H9 (cell line): ENCODE data around the gene SQOR. TPM values are rescaled to one million over a fixed set of nuclear protein-coding genes. Genes with fewer than 3 reads are reported as not detected.

Source experiments
- DNase-seq: peaks from one replicate; pipeline ENCODE4 v3.0.0-alpha.2; 2017
- H2AFZ ChIP-seq: one replicate; pipeline ENCODE4 v1.6.1; 2013; ENCODE audit warnings: mild to moderate bottlenecking, low read length, control low read depth, moderate library complexity
- H2AK5ac ChIP-seq: 2 replicates; pipeline ENCODE4 v1.6.1; 2013; ENCODE audit warnings: low read length, control low read depth, mixed read lengths; ENCODE audit not compliant: insufficient read length
- H2BK120ac ChIP-seq: one replicate; pipeline ENCODE4 v1.6.1; 2013; ENCODE audit warnings: low read depth, mild to moderate bottlenecking, low read length, control low read depth, inconsistent platforms; ENCODE audit not compliant: poor library complexity, severe bottlenecking
- H2BK12ac ChIP-seq: 2 replicates; pipeline ENCODE4 v1.6.1; 2013; ENCODE audit warnings: low read length, control low read depth, mixed read lengths, low read depth; ENCODE audit not compliant: insufficient read length
- H2BK15ac ChIP-seq: 2 replicates; pipeline ENCODE4 v1.6.1; 2013; ENCODE audit warnings: low read depth, low read length, control low read depth
- H2BK20ac ChIP-seq: one replicate; pipeline ENCODE4 v1.6.1; 2013; ENCODE audit warnings: low read depth, mild to moderate bottlenecking, low read length, control low read depth, inconsistent platforms; ENCODE audit not compliant: poor library complexity, severe bottlenecking
- H2BK5ac ChIP-seq: 2 replicates; pipeline ENCODE4 v1.6.1; 2013; ENCODE audit warnings: low read length, control low read depth, mixed read lengths; ENCODE audit not compliant: insufficient read length
- H3K14ac ChIP-seq: 2 replicates; pipeline ENCODE4 v1.6.1; 2013; ENCODE audit warnings: low read length, control low read depth; ENCODE audit not compliant: insufficient read depth
- H3K18ac ChIP-seq: 2 replicates; pipeline ENCODE4 v1.6.1; 2013; ENCODE audit warnings: low read depth, mild to moderate bottlenecking, mixed read lengths, low read length, control low read depth; ENCODE audit not compliant: insufficient read length
- H3K23ac ChIP-seq: 2 replicates; pipeline ENCODE4 v1.6.1; 2013; ENCODE audit warnings: low read length, control low read depth, mixed read lengths, low read depth; ENCODE audit not compliant: insufficient read length
- H3K23me2 ChIP-seq: 2 replicates; pipeline ENCODE4 v1.6.1; 2013; ENCODE audit warnings: low read depth, mild to moderate bottlenecking, mixed read lengths, low read length, control low read depth; ENCODE audit not compliant: insufficient read length, poor library complexity, severe bottlenecking
- H3K27ac ChIP-seq: 2 replicates; pipeline ENCODE4 v1.5.1; 2013; ENCODE audit warnings: low read length, control low read depth, mixed read lengths, low read depth; ENCODE audit not compliant: insufficient read length
- H3K27me3 ChIP-seq: 2 replicates; pipeline ENCODE4 v1.6.1; 2013; ENCODE audit warnings: low read length, control low read depth, inconsistent platforms; ENCODE audit not compliant: insufficient read depth
- H3K4ac ChIP-seq: 2 replicates; pipeline ENCODE4 v1.6.1; 2013; ENCODE audit warnings: low read depth, mild to moderate bottlenecking, control low read depth, inconsistent platforms, low read length, moderate library complexity
- H3K4me1 ChIP-seq: 2 replicates; pipeline ENCODE4 v1.6.1; 2013; ENCODE audit warnings: low read length, control low read depth, inconsistent platforms; ENCODE audit not compliant: insufficient read depth
- H3K4me2 ChIP-seq: 2 replicates; pipeline ENCODE4 v1.6.1; 2013; ENCODE audit warnings: low read length, control low read depth, mixed read lengths; ENCODE audit not compliant: insufficient read length, insufficient read depth
- H3K56ac ChIP-seq: 2 replicates; pipeline ENCODE4 v1.6.1; 2013; ENCODE audit warnings: low read depth, mild to moderate bottlenecking, mixed read lengths, low read length, control low read depth; ENCODE audit not compliant: insufficient read length
- H3K79me1 ChIP-seq: 2 replicates; pipeline ENCODE4 v1.6.1; 2013; ENCODE audit warnings: low read depth, mild to moderate bottlenecking, moderate library complexity, low read length, control low read depth, inconsistent platforms; ENCODE audit not compliant: insufficient read depth, poor library complexity, severe bottlenecking
- H3K79me2 ChIP-seq: 2 replicates; pipeline ENCODE4 v1.6.1; 2013; ENCODE audit warnings: low read length, control low read depth, inconsistent platforms; ENCODE audit not compliant: insufficient read depth
- H3K9ac ChIP-seq: 2 replicates; pipeline ENCODE4 v1.6.1; 2013; ENCODE audit warnings: low read length, control low read depth, mixed read lengths; ENCODE audit not compliant: insufficient read length; ENCODE audit errors: extremely low read depth
- H3K9me3 ChIP-seq: one replicate; pipeline ENCODE4 v1.6.1; 2013; ENCODE audit warnings: low read depth, low read length, inconsistent platforms; ENCODE audit not compliant: control insufficient read depth
- H3T11ph ChIP-seq: one replicate; pipeline ENCODE4 v1.6.1; 2013; ENCODE audit warnings: mild to moderate bottlenecking, low read length, control low read depth, inconsistent platforms
- H4K20me1 ChIP-seq: one replicate; pipeline ENCODE4 v1.6.1; 2013; ENCODE audit not compliant: control insufficient read depth, insufficient read length, insufficient read depth
- H4K5ac ChIP-seq: 2 replicates; pipeline ENCODE4 v1.6.1; 2013; ENCODE audit warnings: low read depth, mild to moderate bottlenecking, mixed read lengths, low read length, control low read depth; ENCODE audit not compliant: insufficient read length
- H4K8ac ChIP-seq: replicated peaks from 2 replicates; pipeline ENCODE4 v1.6.1; 2013; ENCODE audit warnings: low read length, control low read depth, mixed read lengths, low read depth; ENCODE audit not compliant: insufficient read length
- H4K91ac ChIP-seq: 2 replicates; pipeline ENCODE4 v1.6.1; 2013; ENCODE audit warnings: low read depth, mild to moderate bottlenecking, moderate library complexity, mixed read lengths, low read length, control low read depth; ENCODE audit not compliant: insufficient read length
- H3K27ac Mint-ChIP-seq, 3 experiments: 2 replicates in 2 of 3; 3 replicates in 1 of 3; pipeline ENCODE4 v1.8.0; 2020 to 2021; ENCODE audit warnings: mixed read lengths in 3 of 3, mild to moderate bottlenecking in 1 of 3, moderate library complexity in 1 of 3
- H3K27me3 Mint-ChIP-seq: 2 replicates; pipeline ENCODE4 v1.8.0; 2021; ENCODE audit warnings: low read depth, mild to moderate bottlenecking, moderate library complexity, mixed read lengths
- H3K36me3 Mint-ChIP-seq, 3 experiments: 2 replicates in 2 of 3; 3 replicates in 1 of 3; pipeline ENCODE4 v1.8.0; 2020 to 2021; ENCODE audit warnings: low read depth in 3 of 3, mixed read lengths in 3 of 3; ENCODE audit not compliant: insufficient read depth in 1 of 3
- H3K4me1 Mint-ChIP-seq, 2 experiments: 2 replicates each; pipeline ENCODE4 v1.8.0; 2020; ENCODE audit warnings: mixed read lengths in 2 of 2
- H3K4me3 Mint-ChIP-seq, 2 experiments: 2 replicates in 1 of 2; 3 replicates in 1 of 2; pipeline ENCODE4 v1.8.0; 2020 to 2021; ENCODE audit warnings: mild to moderate bottlenecking in 2 of 2, mixed read lengths in 2 of 2, moderate library complexity in 1 of 2
- H3K9me3 Mint-ChIP-seq, 2 experiments: 2 replicates in 1 of 2; 3 replicates in 1 of 2; pipeline ENCODE4 v1.8.0; 2020; ENCODE audit warnings: mild to moderate bottlenecking in 2 of 2, mixed read lengths in 2 of 2, moderate library complexity in 1 of 2
- WGBS: extraction: QIAGEN DNeasy Blood & Tissue Kit; methylation state at CpG from one replicate; pipeline ENCODE4 v1.1.7; 2013; ENCODE audit warnings: missing lambda C conversion rate, low lambda C conversion rate, mixed read lengths; ENCODE audit not compliant: insufficient read length; ENCODE audit errors: extremely low coverage; 5-methylcytosine and 5-hydroxymethylcytosine counted together
- total RNA-seq: library from RNA; stranded (reverse); gene quantifications from 2 replicates; pipeline ENCODE4 v1.2.1, GENCODE V29; 2021
- TF ChIP-seq, protein P1 (sequence below): fragments of 200-600 bp; sonication (generic); conservative IDR thresholded peaks from 3 replicates; pipeline ENCODE4 v1.8.0; 2021; ENCODE audit warnings: antibody characterized with exemption, mild to moderate bottlenecking

SQOR gene
- total RNA-seq, 1 experiment from 2014 or later = 0.17 TPM

DNA sequence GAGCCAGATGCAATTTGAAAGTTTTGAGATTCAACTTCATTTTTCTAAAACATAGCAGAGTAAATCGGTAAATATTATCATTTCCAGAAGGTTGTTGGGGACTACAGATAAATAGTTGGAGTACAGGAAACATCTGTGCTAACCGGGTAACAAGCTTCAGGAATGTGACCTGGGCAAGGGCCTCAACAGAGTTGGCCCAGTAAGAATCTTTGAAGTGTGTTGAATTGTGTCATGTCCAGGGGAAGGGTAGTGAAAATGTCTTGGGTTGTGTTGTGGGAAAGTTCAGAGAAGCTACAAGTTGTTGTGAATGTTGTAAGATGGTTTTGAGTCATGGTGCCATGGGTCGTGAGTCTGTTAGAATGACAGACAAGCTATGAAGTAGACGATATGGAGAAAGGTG, 35.7 kb downstream of the SQOR start:
- TF ChIP-seq, protein P1, sequence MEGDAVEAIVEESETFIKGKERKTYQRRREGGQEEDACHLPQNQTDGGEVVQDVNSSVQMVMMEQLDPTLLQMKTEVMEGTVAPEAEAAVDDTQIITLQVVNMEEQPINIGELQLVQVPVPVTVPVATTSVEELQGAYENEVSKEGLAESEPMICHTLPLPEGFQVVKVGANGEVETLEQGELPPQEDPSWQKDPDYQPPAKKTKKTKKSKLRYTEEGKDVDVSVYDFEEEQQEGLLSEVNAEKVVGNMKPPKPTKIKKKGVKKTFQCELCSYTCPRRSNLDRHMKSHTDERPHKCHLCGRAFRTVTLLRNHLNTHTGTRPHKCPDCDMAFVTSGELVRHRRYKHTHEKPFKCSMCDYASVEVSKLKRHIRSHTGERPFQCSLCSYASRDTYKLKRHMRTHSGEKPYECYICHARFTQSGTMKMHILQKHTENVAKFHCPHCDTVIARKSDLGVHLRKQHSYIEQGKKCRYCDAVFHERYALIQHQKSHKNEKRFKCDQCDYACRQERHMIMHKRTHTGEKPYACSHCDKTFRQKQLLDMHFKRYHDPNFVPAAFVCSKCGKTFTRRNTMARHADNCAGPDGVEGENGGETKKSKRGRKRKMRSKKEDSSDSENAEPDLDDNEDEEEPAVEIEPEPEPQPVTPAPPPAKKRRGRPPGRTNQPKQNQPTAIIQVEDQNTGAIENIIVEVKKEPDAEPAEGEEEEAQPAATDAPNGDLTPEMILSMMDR = no peak
- H2BK120ac ChIP-seq = no peak overlapping the region
- H4K8ac ChIP-seq = no peak overlapping the region
- no peaks in the 10 kb centered on the region for H3K79me1 ChIP-seq
- Mint-ChIP-seq H3K4me3 (no peak overlapping the region), H3K9me3 (no peaks in the 10 kb centered on the region), H3K4me1 (no peaks in the 10 kb centered on the region), H3K27me3 (no peaks in the 10 kb centered on the region; the same call in 1 of the 2 replicates), H3K27ac (no peak overlapping the region), H3K36me3 (no peaks in the 10 kb centered on the region)
- H3K23me2 ChIP-seq = no peaks in the 10 kb centered on the region
- no peak overlapping the region for H3K9ac ChIP-seq
- no peak overlapping the region for H3T11ph ChIP-seq
- no peak overlapping the region for H2BK20ac ChIP-seq
- no peak overlapping the region for H2AFZ ChIP-seq
- no peak overlapping the region for H3K4me2 ChIP-seq
- H4K91ac ChIP-seq = no peak overlapping the region
- no peaks in the 10 kb centered on the region for H3K4me1 ChIP-seq
- H2BK15ac ChIP-seq = no peak overlapping the region
- H3K4ac ChIP-seq = no peak overlapping the region
- no peaks in the 10 kb centered on the region for H3K79me2 ChIP-seq
- H3K23ac ChIP-seq = no peak overlapping the region
- no peak overlapping the region for H3K14ac ChIP-seq
- H4K20me1 ChIP-seq = no peaks in the 10 kb centered on the region
- H3K56ac ChIP-seq = no peak overlapping the region
- H3K18ac ChIP-seq = no peak overlapping the region
- no peaks in the 10 kb centered on the region for H3K27me3 ChIP-seq
- no peaks in the 10 kb centered on the region for H3K9me3 ChIP-seq
- H4K5ac ChIP-seq = no peak overlapping the region
- no CpG with 5 or more reads among the region's 4 CpGs for WGBS
- H2AK5ac ChIP-seq = no peak overlapping the region
- H2BK5ac ChIP-seq = no peak overlapping the region
- H2BK12ac ChIP-seq = no peak overlapping the region
- H3K27ac ChIP-seq = no peak overlapping the region
- DNase-seq = no peak
